ENCODE results near the gene MRPL54.

The MRPL54 gene

GRCh38 chr19:3785451-3785937 is 23.0 kb downstream of the MRPL54 start:
- H4K8ac ChIP-seq (ENCODE audit: low read depth, low read length): no peak overlapping the region
- peaks cover 25% of the 10 kb centered on the region for H3K9me3 ChIP-seq (ENCODE audit: insufficient read depth, low read depth, low read length)
- H3K18ac ChIP-seq (ENCODE audit: low read length): no peak overlapping the region
- peaks cover 5% of the 10 kb centered on the region in 2 experiments for H3K4me1 ChIP-seq (ENCODE audit: control insufficient read depth in 1 of 2, insufficient read depth in 2 of 2, low read length in 2 of 2)
- H2AK5ac ChIP-seq (ENCODE audit: low read length): no peak overlapping the region
- no peak overlapping the region for H3K9ac ChIP-seq (ENCODE audit: low read length)
- H2BK12ac ChIP-seq (ENCODE audit: low read length): no peak overlapping the region
- H3K4me2 ChIP-seq (ENCODE audit: low read length): peak overlapping the region; percentile 65
- no peak overlapping the region for H2BK5ac ChIP-seq (ENCODE audit: low read depth, low read length, poor library complexity)
- no peak for DNase-seq
- no peak overlapping the region for H2AFZ ChIP-seq (ENCODE audit: insufficient read depth, low read length, poor library complexity)
- H3K79me2 ChIP-seq (ENCODE audit: control insufficient read depth, insufficient read depth, low read length, poor library complexity): no peaks in the 10 kb centered on the region
- peaks cover 27% of the 10 kb centered on the region for H3K27me3 ChIP-seq (ENCODE audit: insufficient read depth, low read length)
- H2BK120ac ChIP-seq (ENCODE audit: insufficient read depth, low read length, poor library complexity): no peak overlapping the region
- H3K36me3 ChIP-seq (ENCODE audit: control insufficient read depth in 1 of 2, insufficient read depth in 2 of 2, low read length in 2 of 2): no peaks in the 10 kb centered on the region
- H3K27ac ChIP-seq (ENCODE audit: low read depth, low read length): no peak overlapping the region
- H3K4me3 ChIP-seq (ENCODE audit: low read depth, low read length): peak overlapping the region; percentile 57
- no peak overlapping the region for H3K4ac ChIP-seq (ENCODE audit: low read depth, low read length)
- H3K14ac ChIP-seq (ENCODE audit: low read length): no peak overlapping the region
- H3K23ac ChIP-seq (ENCODE audit: low read length): no peak overlapping the region
- no CpG with 5 or more reads among the region's 47 CpGs for WGBS (ENCODE audit: extremely low coverage, insufficient coverage, insufficient read length)
- H4K12ac ChIP-seq (ENCODE audit: low read depth, low read length): no peak overlapping the region
- H3K79me1 ChIP-seq (ENCODE audit: low read length): no peaks in the 10 kb centered on the region
- no peak overlapping the region for H4K91ac ChIP-seq (ENCODE audit: low read depth, low read length)

- no peak within 1 kb of the TSS for H4K12ac ChIP-seq (ENCODE audit: low read depth, low read length)
- H3K23ac ChIP-seq (ENCODE audit: low read length): no peak within 1 kb of the TSS
- H2AFZ ChIP-seq (ENCODE audit: insufficient read depth, low read length, poor library complexity): no peak within 1 kb of the TSS
- peak within 1 kb of the TSS; percentile 57 for H3K4me3 ChIP-seq (ENCODE audit: low read depth, low read length)
- no peak within 1 kb of the TSS for H3K4ac ChIP-seq (ENCODE audit: low read depth, low read length)
- H3K27ac ChIP-seq (ENCODE audit: low read depth, low read length): no peak within 1 kb of the TSS
- no CpG with 5 or more reads among the region's 101 CpGs for WGBS (ENCODE audit: extremely low coverage, insufficient coverage, insufficient read length)
- peaks cover 22% of the 10 kb centered on the region for H3K9me3 ChIP-seq (ENCODE audit: insufficient read depth, low read depth, low read length)
- H3K4me1 ChIP-seq (ENCODE audit: control insufficient read depth in 1 of 2, insufficient read depth in 2 of 2, low read length in 2 of 2): peaks cover 5% of the 10 kb centered on the region in 2 experiments
- no peak within 1 kb of the TSS for H3K9ac ChIP-seq (ENCODE audit: low read length)
- no peak within 1 kb of the TSS for H3K18ac ChIP-seq (ENCODE audit: low read length)
- H3K79me1 ChIP-seq (ENCODE audit: low read length): no peaks in the 10 kb centered on the region
- no peak within 1 kb of the TSS for H2AK5ac ChIP-seq (ENCODE audit: low read length)
- DNase-seq: no peak
- H4K91ac ChIP-seq (ENCODE audit: low read depth, low read length): no peak within 1 kb of the TSS
- no peak within 1 kb of the TSS for H2BK5ac ChIP-seq (ENCODE audit: low read depth, low read length, poor library complexity)
- H2BK12ac ChIP-seq (ENCODE audit: low read length): no peak within 1 kb of the TSS
- H3K4me2 ChIP-seq (ENCODE audit: low read length): peak within 1 kb of the TSS; percentile 65
- no peak within 1 kb of the TSS for H2BK120ac ChIP-seq (ENCODE audit: insufficient read depth, low read length, poor library complexity)
- H3K27me3 ChIP-seq (ENCODE audit: insufficient read depth, low read length): peaks cover 27% of the 10 kb centered on the region
- no peak within 1 kb of the TSS for H3K14ac ChIP-seq (ENCODE audit: low read length)
- no peaks in the 10 kb centered on the region for H3K79me2 ChIP-seq (ENCODE audit: control insufficient read depth, insufficient read depth, low read length, poor library complexity)
- no peak within 1 kb of the TSS for H4K8ac ChIP-seq (ENCODE audit: low read depth, low read length)
- H3K36me3 ChIP-seq (ENCODE audit: control insufficient read depth in 1 of 2, insufficient read depth in 2 of 2, low read length in 2 of 2): no peaks in the 10 kb centered on the region
Observed at GRCh38 chr19:3785938-3786824, 23.7 kb downstream of the MRPL54 start, which contains the start of gene MATK. Gene MATK, minus strand, starts transcription at chr19:3786381. Its CDS starts 1,246 bp downstream, at chr19:3785135.

- Histone ChIP-seq H2BK5ac (ENCODE audit: low read depth, low read length, poor library complexity) (no peak overlapping the region), H3K4ac (ENCODE audit: low read depth, low read length) (no peak overlapping the region), H3K27me3 (ENCODE audit: insufficient read depth, low read length) (peaks cover 24% of the 10 kb centered on the region), H3K18ac (ENCODE audit: low read length) (no peak overlapping the region), H3K4me3 (ENCODE audit: low read depth, low read length) (no peak overlapping the region), H3K14ac (ENCODE audit: low read length) (no peak overlapping the region), H2BK120ac (ENCODE audit: insufficient read depth, low read length, poor library complexity) (no peak overlapping the region), H3K79me1 (ENCODE audit: low read length) (no peaks in the 10 kb centered on the region), H4K8ac (ENCODE audit: low read depth, low read length) (no peak overlapping the region), H3K36me3 (ENCODE audit: control insufficient read depth in 1 of 2, insufficient read depth in 2 of 2, low read length in 2 of 2) (no peaks in the 10 kb centered on the region), H3K4me2 (ENCODE audit: low read length) (no peak overlapping the region), H3K27ac (ENCODE audit: low read depth, low read length) (no peak overlapping the region), H3K23ac (ENCODE audit: low read length) (no peak overlapping the region), H4K12ac (ENCODE audit: low read depth, low read length) (no peak overlapping the region), H2AK5ac (ENCODE audit: low read length) (no peak overlapping the region), H3K9ac (ENCODE audit: low read length) (no peak overlapping the region), H4K91ac (ENCODE audit: low read depth, low read length) (no peak overlapping the region), H2AFZ (ENCODE audit: insufficient read depth, low read length, poor library complexity) (no peak overlapping the region), H2BK12ac (ENCODE audit: low read length) (no peak overlapping the region), H3K9me3 (ENCODE audit: insufficient read depth, low read depth, low read length) (peaks cover 2% of the 10 kb centered on the region), H3K4me1 (ENCODE audit: control insufficient read depth in 1 of 2, insufficient read depth in 2 of 2, low read length in 2 of 2) (peaks cover 5% of the 10 kb centered on the region in 2 experiments), H3K79me2 (ENCODE audit: control insufficient read depth, insufficient read depth, low read length, poor library complexity) (no peaks in the 10 kb centered on the region)
- no CpG with 5 or more reads among the region's 16 CpGs for WGBS (ENCODE audit: extremely low coverage, insufficient coverage, insufficient read length)
- DNase-seq: no peak
Observed at GRCh38 chr19:3788996-3789778, 26.7 kb downstream of the MRPL54 start.

- Histone ChIP-seq H3K27ac (ENCODE audit: low read depth, low read length) (no peak overlapping the region), H4K91ac (ENCODE audit: low read depth, low read length) (no peak overlapping the region), H2BK12ac (ENCODE audit: low read length) (no peak overlapping the region), H2AK5ac (ENCODE audit: low read length) (no peak overlapping the region), H3K14ac (ENCODE audit: low read length) (no peak overlapping the region), H3K9ac (ENCODE audit: low read length) (no peak overlapping the region), H3K4me2 (ENCODE audit: low read length) (no peak overlapping the region), H3K4me3 (ENCODE audit: low read depth, low read length) (no peak overlapping the region), H2AFZ (ENCODE audit: insufficient read depth, low read length, poor library complexity) (no peak overlapping the region), H4K12ac (ENCODE audit: low read depth, low read length) (no peak overlapping the region), H3K9me3 (ENCODE audit: insufficient read depth, low read depth, low read length) (peaks cover 3% of the 10 kb centered on the region), H3K36me3 (ENCODE audit: control insufficient read depth in 1 of 2, insufficient read depth in 2 of 2, low read length in 2 of 2) (no peaks in the 10 kb centered on the region), H2BK120ac (ENCODE audit: insufficient read depth, low read length, poor library complexity) (no peak overlapping the region), H3K4me1 (ENCODE audit: control insufficient read depth in 1 of 2, insufficient read depth in 2 of 2, low read length in 2 of 2) (peaks cover 5% of the 10 kb centered on the region in 2 experiments), H3K23ac (ENCODE audit: low read length) (no peak overlapping the region), H3K18ac (ENCODE audit: low read length) (no peak overlapping the region), H3K27me3 (ENCODE audit: insufficient read depth, low read length) (peaks cover 16% of the 10 kb centered on the region), H3K79me2 (ENCODE audit: control insufficient read depth, insufficient read depth, low read length, poor library complexity) (no peaks in the 10 kb centered on the region), H2BK5ac (ENCODE audit: low read depth, low read length, poor library complexity) (no peak overlapping the region), H4K8ac (ENCODE audit: low read depth, low read length) (no peak overlapping the region), H3K4ac (ENCODE audit: low read depth, low read length) (no peak overlapping the region), H3K79me1 (ENCODE audit: low read length) (no peaks in the 10 kb centered on the region)
- WGBS (ENCODE audit: extremely low coverage, insufficient coverage, insufficient read length): no CpG with 5 or more reads among the region's 6 CpGs
- no peak for DNase-seq
Observed at GRCh38 chr19:3790209-3790734, 27.8 kb downstream of the MRPL54 start.
